K562 (cell line): Measurements from ENCODE around the gene TRIM60. TPM values are rescaled to one million over a fixed set of nuclear protein-coding genes. Genes with fewer than 3 reads are reported as not detected.

Source experiments
- ATAC-seq: fragments of 200-7000 bp; cut with Tn5 transposase; 3 replicates; pipeline ENCODE4 v1.9.1; 2020; ENCODE audit warnings: moderate library complexity
- BruUV-seq: library from RNA; stranded (reverse); fragments of 400-500 nt; replicated peaks from 2 replicates; lab custom pipeline; 2021; lab: Mats Ljungman, UMichigan
- CTCF ChIA-PET: fragments of 300-600 bp; formaldehyde crosslinking; extraction: SDS; loops from one replicate; lab custom pipeline; 2021; ENCODE audit warnings: low intra/inter-chr PET ratio; lab: Yijun Ruan, JAX
- POLR2A ChIA-PET: fragments of 300-600, 350-650 bp; sonication (Branson Sonifier 250); formaldehyde crosslinking; extraction: SDS; loops from one replicate; lab custom pipeline; 2021; ENCODE audit warnings: antibody characterized with exemption, inconsistent platforms; lab: Yijun Ruan, JAX
- DNase-seq, 4 experiments: peaks; one replicate each; pipeline versions ENCODE4 v3.0.0 to v3.0.0-alpha.2; 2011 to 2018; ENCODE audit warnings: low spot score in 3 of 4, mixed read lengths in 3 of 4; ENCODE audit errors: extremely low read depth in 1 of 4
- FAIRE-seq: peaks from 2 replicates; lab custom pipeline; 2011; peaks lifted over from hg19 to GRCh38; lab: Jason Lieb, UNC
- H2AFZ ChIP-seq: 2 replicates; pipeline ENCODE4 v1.6.0; 2011; ENCODE audit warnings: low read depth, low read length, control low read depth, inconsistent platforms
- H3K27ac ChIP-seq: fragments of 200-600 bp; 3 replicates; pipeline ENCODE4 v1.8.0; 2011; ENCODE audit warnings: low read depth, mild to moderate bottlenecking, control low read depth, inconsistent platforms, low read length, moderate library complexity, mixed read lengths; ENCODE audit errors: extremely low read depth
- H3K27me3 ChIP-seq, 2 experiments: fragments of 300-600 bp in 1 of 2; 2 replicates in 1 of 2; 3 replicates in 1 of 2; pipeline versions ENCODE4 v1.6.0 to v1.8.0; 2011; ENCODE audit warnings: inconsistent platforms in 2 of 2, low read length in 2 of 2, mild to moderate bottlenecking in 1 of 2, mixed read lengths in 1 of 2, moderate library complexity in 1 of 2; ENCODE audit not compliant: control insufficient read depth in 2 of 2, insufficient read depth in 2 of 2
- H3K36me3 ChIP-seq: fragments of 300-600 bp; 3 replicates; pipeline ENCODE4 v1.8.0; 2011; ENCODE audit warnings: mild to moderate bottlenecking, low read length, inconsistent platforms; ENCODE audit not compliant: control insufficient read depth, insufficient read depth
- H3K4me1 ChIP-seq, 2 experiments: fragments of 200-600 bp in 1 of 2; replicated peaks in 1 of 2; 2 replicates in 1 of 2; 3 replicates in 1 of 2; pipeline versions ENCODE4 v1.5.1 to v1.8.0; 2011; ENCODE audit warnings: inconsistent platforms in 2 of 2, low read length in 2 of 2, mild to moderate bottlenecking in 1 of 2, mixed read lengths in 1 of 2, moderate library complexity in 1 of 2; ENCODE audit not compliant: control insufficient read depth in 2 of 2, insufficient read depth in 2 of 2
- H3K4me2 ChIP-seq: 2 replicates; pipeline ENCODE4 v1.6.1; 2011; ENCODE audit warnings: low read length, control low read depth, inconsistent platforms, mixed read lengths; ENCODE audit not compliant: insufficient read depth
- H3K4me3 ChIP-seq: fragments of 200-600 bp; sonication (generic), shearing (Covaris generic); 2 replicates; pipeline ENCODE4 v1.5.1; 2016; ENCODE audit warnings: control low read depth, inconsistent platforms
- H3K79me2 ChIP-seq: fragments of 200-600 bp; 3 replicates; pipeline ENCODE4 v1.8.0; 2011; ENCODE audit warnings: low read length, inconsistent platforms; ENCODE audit not compliant: control insufficient read depth, insufficient read depth
- H3K9ac ChIP-seq, 2 experiments: 2 replicates each; pipeline versions ENCODE4 v1.6.0 to v1.6.1; 2011; ENCODE audit warnings: low read depth in 2 of 2, low read length in 2 of 2, control low read depth in 1 of 2, inconsistent platforms in 1 of 2, mild to moderate bottlenecking in 1 of 2, mixed read lengths in 1 of 2; ENCODE audit not compliant: insufficient read depth in 1 of 2
- H3K9me1 ChIP-seq: one replicate; pipeline ENCODE4 v1.6.0; 2011; ENCODE audit warnings: inconsistent platforms, mild to moderate bottlenecking, low read length, moderate library complexity; ENCODE audit not compliant: control insufficient read depth, insufficient read depth
- H3K9me3 ChIP-seq: replicated peaks from 2 replicates; pipeline ENCODE4 v1.5.1; 2011; ENCODE audit warnings: low read depth, low read length, inconsistent platforms; ENCODE audit not compliant: control insufficient read depth, insufficient read depth
- H4K20me1 ChIP-seq: replicated peaks from 2 replicates; pipeline ENCODE4 v1.6.1; 2011; ENCODE audit warnings: low read length, inconsistent platforms, mixed read lengths; ENCODE audit not compliant: control insufficient read depth, insufficient read depth
- HNRNPL ChIP-seq: fragments of 200-400 bp; formaldehyde crosslinking; IDR thresholded peaks from 2 replicates; pipeline ENCODE4 v1.6.1; 2017; ENCODE audit warnings: low read depth, mild to moderate bottlenecking, low read length
- NR2C2 ChIP-seq, 2 experiments: fragments of 200-800 bp in 1 of 2; sonication (Bioruptor generic) in 1 of 2; sonication (generic) in 1 of 2; formaldehyde crosslinking in 1 of 2; IDR thresholded peaks; 2 replicates each; pipeline versions ENCODE4 v1.6.1 to v1.8.0; 2016 to 2022; ENCODE audit warnings: mild to moderate bottlenecking in 1 of 2, missing compliant biosample characterization in 1 of 2, missing genetic modification characterization in 1 of 2, missing genetic modification reagents in 1 of 2
- PHB2 ChIP-seq: fragments of 450-650 bp; IDR thresholded peaks from 2 replicates; pipeline ENCODE4 v1.6.1; 2017; ENCODE audit warnings: low read depth
- POLR2H ChIP-seq: IDR thresholded peaks from 2 replicates; pipeline ENCODE4 v1.6.1; 2016; ENCODE audit warnings: missing genetic modification characterization, low read depth, mild to moderate bottlenecking, control low read depth, missing compliant biosample characterization, moderate library complexity
- SMARCA5 ChIP-seq: fragments of 450-650 bp; IDR thresholded peaks from 2 replicates; pipeline ENCODE4 v1.6.1; 2016
- TSC22D4 ChIP-seq: fragments of 450-650 bp; IDR thresholded peaks from 2 replicates; pipeline ENCODE4 v1.6.1; 2016; ENCODE audit warnings: missing genetic modification characterization, missing biosample characterization, control low read depth
- WGBS: fragments of 100-300 bp; shearing (Covaris generic); methylation state at CpG from one replicate; pipeline ENCODE4 v1.1.6; 2016; ENCODE audit warnings: low coverage, mixed read lengths; ENCODE audit not compliant: insufficient coverage; ENCODE audit errors: missing lambda C conversion rate; 5-methylcytosine and 5-hydroxymethylcytosine counted together
- in situ Hi-C: fragments of 300-500 bp; cut with MboI; formaldehyde crosslinking; loops from 4 replicates; pipeline ENCODE4 v1.15.0; 2018; ENCODE audit warnings: inconsistent platforms, mixed read lengths
- intact Hi-C: fragments of 100-400 bp; cut with micrococcal nuclease; formaldehyde crosslinking; loops from 2 replicates; pipeline ENCODE4 v1.14.2; 2022
- polyA plus RNA-seq, 8 experiments: library from polyadenylated mRNA; depleted of rRNA in 4 of 8; stranded (reverse) in 5 of 8; unstranded in 3 of 8; fragments of >200 nt; fragmentation: Nextera tagmentation in 2 of 8; fragmentation: Illumina TruSeq in 1 of 8; extraction: Ambion mirVana in 2 of 8; extraction: Trizol in 1 of 8; gene quantifications; 2 replicates each; pipeline versions ENCODE4 v1.2.1 to v1.2.3, GENCODE V29; 2011 to 2014; ENCODE audit warnings: inconsistent platforms in 1 of 8, missing spikeins in 1 of 8
- total RNA-seq, 7 experiments: library from RNA; depleted of rRNA in 6 of 7; stranded (reverse); fragments of >200 nt in 6 of 7; fragmentation: Illumina TruSeq in 2 of 7; extraction: Trizol in 2 of 7; gene quantifications; 2 replicates each; pipeline versions ENCODE4 v1.2.1 to v1.2.3, GENCODE V29; 2011 to 2021; ENCODE audit warnings: low replicate concordance in 1 of 7
- TF ChIP-seq, protein P1 (sequence below): fragments of 450-650 bp; formaldehyde crosslinking; IDR thresholded peaks from 2 replicates; pipeline ENCODE4 v1.4.0; 2020; ENCODE audit warnings: mild to moderate bottlenecking, moderate library complexity

Gene TRIM60
- total and polyA plus RNA-seq, 9 of the 15 experiments (the other 6 are each of a cell fraction or from before 2014, with no cell fraction given) = not detected

DNA sequence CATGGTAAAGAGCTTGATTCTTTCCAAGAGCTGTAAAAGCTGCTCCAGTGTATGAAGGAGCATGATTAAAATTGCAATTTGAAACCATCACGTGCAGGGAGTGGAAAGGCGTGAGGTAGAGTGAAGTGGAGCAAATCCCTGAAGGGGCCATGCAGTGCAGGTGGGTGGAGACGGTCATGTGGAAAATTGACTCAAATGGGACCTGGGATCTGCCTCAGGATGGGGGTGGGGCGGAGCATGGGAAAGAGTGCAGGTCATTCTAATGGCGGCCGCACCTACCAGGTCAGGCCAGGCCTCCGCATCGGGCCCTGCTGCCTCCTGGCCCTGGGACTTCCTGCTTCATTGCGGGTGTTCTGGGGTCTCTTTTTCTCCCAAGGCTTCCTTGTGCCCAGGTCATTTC lies 25.3 kb upstream of the TRIM60 start:
- Histone ChIP-seq H3K4me1 (no peaks in the 10 kb centered on the region), H3K36me3 (no peaks in the 10 kb centered on the region), H3K27ac (no peak overlapping the region), H2AFZ (no peak overlapping the region), H3K27me3 (peaks cover 11 to 45% of the 10 kb centered on the region in 2 experiments), H3K9me3 (no peaks in the 10 kb centered on the region), H3K9me1 (no peaks in the 10 kb centered on the region), H3K79me2 (no peaks in the 10 kb centered on the region), H3K4me3 (no peak overlapping the region), H3K9ac (no peak overlapping the region), H4K20me1 (no peaks in the 10 kb centered on the region), H3K4me2 (no peak overlapping the region)
- no peak for DNase-seq
- 7% methylated on average over 9 of the region's 9 CpGs for WGBS
- no TSS peak for BruUV-seq
- ATAC-seq = peak; percentile 53; the same call in 1 of the 3 replicates
- ChIA-PET CTCF (no interaction called here), POLR2A (no interaction called here)
- intact Hi-C loops = no loop called here
- in situ Hi-C loops = no loop called here
- TF ChIP-seq POLR2H (tag) = no peak
- TF ChIP-seq NR2C2 (CRISPR knock-in tag; IDR thresholded peaks at IDR 0.05) = no peak
- TF ChIP-seq NR2C2 (tag; IDR thresholded peaks at IDR 0.05) = no peak
- TF ChIP-seq TSC22D4 (tag) = no peak
- TF ChIP-seq SMARCA5 = no peak
- TF ChIP-seq HNRNPL = no peak
- TF ChIP-seq PHB2 = no peak
- TF ChIP-seq, protein P1, sequence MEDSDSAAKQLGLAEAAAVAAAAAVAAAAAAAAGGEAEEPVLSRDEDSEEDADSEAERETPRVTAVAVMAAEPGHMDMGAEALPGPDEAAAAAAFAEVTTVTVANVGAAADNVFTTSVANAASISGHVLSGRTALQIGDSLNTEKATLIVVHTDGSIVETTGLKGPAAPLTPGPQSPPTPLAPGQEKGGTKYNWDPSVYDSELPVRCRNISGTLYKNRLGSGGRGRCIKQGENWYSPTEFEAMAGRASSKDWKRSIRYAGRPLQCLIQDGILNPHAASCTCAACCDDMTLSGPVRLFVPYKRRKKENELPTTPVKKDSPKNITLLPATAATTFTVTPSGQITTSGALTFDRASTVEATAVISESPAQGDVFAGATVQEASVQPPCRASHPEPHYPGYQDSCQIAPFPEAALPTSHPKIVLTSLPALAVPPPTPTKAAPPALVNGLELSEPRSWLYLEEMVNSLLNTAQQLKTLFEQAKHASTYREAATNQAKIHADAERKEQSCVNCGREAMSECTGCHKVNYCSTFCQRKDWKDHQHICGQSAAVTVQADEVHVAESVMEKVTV = no peak
- no peak for FAIRE-seq
